HG02678 (cell line): ENCODE measurements around the gene RRBP1.
"Not testable (repeated sequence)": the region's sequence is repeated elsewhere in the genome, so short reads cannot be mapped to it uniquely, and the experiment has no call there.

Experiments
- ATAC-seq: cut with Tn5 transposase; IDR thresholded peaks from one replicate; pipeline ENCODE4 v1.9.1; 2021; ENCODE audit warnings: mild to moderate bottlenecking, moderate library complexity; ENCODE audit not compliant: unreplicated experiment

Gene RRBP1

DNA sequence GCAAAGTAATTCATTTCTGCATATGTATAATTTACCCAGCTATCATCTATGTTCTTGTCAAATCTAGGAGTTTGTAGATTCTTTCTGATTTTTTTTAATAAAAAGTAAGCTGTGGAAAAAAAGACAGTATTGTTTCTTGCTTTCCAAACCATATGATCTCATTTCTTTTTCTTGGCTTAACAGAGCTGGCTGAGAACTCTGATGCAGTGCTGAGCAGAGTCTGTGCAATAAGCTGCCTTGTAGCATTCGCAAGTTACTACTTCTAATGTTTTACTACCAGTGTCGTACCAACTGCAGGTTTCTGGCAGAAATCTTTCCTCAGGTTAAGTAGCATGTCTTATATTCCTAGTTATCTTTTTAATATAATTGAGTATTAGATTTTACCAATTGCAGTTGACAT lies 15.6 kb downstream of the RRBP1 start:
- no peak for ATAC-seq

DNA sequence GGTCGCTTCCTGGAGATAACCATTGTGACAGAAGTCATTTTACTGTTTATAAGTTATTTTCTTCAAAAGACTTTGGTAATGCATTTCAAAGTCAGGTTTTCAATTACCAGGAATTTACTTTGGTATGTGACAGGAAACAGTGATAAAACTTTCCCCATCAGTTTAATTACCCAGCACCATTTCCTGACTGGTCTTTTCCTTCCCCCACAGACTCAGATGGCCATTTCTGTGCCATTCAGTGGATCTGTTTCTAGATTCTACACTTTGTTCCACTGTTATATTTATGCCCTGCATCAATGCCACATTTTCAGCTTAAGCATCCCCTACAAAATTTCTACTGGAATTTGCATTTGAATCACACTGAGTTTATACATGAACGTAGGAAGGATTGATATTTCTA lies 16.3 kb downstream of the RRBP1 start:
- ATAC-seq = no peak

DNA sequence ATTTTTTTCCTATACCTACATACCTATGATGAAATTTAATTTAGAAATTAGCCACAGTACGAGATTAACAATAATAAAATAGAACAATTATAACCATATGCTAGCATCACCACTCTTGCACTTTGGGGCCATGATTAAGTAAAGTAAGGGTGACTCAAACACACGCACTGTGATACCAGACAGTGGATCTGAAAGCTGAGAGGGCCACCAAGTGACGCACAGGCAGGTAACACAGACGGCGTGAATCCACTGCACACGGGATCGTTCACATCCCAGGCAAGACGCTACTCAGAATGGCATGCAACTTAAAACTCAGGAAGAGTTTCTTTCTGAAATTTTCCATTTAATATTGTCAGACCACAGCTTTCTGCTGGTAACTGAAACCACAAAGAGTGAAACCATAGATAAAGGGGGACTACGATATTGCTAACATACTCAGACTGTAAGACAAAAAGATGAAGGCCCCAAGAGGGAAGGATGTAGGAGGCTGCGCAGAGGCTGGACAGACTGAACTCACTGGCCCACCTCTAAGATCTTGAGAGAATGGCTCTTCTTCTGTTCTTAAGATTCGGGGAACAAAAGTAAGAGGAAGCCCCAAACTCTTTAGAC lies 17.9 kb downstream of the RRBP1 start:
- no peak for ATAC-seq

DNA sequence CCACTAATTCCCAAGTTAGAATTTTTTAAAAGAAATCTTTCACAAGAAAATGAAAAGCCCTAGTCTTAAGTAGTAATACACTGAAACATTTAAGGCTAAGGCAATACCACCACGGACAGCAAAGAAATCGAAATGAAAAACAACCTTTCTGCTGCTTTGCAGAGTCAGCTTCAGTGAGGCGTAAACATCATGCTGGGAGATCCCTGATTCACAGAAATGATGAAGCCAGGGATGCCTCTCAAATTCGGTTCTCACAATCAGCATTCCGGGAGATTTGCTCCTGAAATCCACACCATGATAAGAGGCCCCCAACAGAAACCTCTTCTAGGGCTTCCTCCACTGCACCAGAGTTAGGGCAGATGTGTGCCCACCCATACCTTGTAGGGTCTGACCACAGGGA lies 18.6 kb downstream of the RRBP1 start:
- ATAC-seq = no peak

DNA sequence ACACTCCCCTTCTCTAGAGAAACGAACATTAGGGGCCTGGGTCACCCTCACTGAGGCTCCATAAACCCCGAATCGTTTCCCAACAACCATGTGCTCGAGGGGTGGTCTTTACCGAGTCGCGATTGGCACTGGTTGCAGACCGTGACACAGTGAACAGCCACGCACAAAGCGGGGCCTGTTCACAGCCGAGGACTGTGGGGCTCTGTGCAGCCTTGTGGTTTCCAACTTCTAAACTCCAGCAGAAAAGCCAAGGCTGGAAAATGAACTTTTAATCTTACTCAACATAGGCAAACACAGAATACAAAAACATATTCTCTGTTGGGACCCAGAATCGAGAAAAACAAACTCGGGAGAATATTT lies 19.0 kb downstream of the RRBP1 start:
- ATAC-seq = no peak

DNA sequence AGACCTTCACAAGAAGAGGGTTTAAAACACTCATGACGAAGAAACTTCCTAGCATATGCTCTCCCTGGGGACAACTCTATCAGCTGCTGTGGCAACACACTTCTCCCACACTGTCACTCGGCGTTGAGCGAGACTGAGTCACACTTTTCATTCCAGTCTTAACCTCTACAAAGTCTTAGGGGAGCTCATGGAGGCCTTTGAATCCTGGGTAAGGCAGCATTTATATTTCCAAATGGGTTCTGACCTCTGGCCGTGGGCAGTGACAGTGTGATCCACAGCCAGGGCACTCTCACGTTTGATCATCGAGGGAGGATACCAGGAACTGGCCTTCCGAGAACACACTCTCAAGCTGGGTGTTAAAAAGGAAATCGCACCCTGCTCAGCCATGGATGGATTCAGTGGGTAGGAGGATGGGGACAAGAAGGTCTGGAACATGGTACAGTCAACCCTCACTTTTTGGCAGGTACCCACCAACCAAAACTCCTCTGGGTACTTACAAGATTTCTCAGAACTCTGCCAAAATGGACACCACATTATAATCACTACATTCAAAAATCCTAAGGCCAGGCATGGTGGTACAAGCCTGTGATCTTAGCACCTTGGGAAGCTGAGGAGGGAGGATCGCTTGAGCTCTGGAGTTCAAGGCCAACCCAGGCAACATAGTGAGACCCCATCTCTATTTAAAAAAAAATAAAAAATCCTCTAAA lies 19.6 kb downstream of the RRBP1 start:
- no peak for ATAC-seq

DNA sequence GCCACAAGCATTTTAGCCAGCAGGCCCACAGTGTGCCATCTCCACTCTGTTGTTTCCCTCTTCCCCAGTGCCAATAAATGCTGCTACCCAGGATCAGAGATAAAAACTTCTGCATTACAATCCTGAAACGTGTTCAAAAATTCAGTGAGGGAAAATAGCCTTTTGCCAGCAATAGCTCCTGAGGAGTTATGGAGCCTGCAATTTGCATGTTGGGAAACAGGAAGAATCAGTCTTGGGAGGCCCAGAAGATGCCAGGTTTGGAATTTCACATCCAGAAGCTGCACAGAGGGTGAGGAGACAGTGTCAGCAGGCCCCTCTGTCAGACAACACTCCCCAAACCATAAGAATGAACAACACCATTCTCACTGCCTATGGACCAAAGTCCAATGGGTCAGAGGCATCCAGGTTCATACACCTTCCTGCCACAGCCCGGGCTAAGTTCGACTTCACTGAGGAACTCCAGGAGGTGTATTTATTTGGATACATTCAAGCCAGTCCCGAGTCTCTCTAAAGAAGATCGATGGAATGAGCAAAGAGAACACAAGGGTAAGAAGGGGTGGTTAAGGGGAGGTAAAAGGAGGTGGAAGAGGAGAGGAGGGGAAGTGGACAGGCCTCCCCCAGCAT lies 20.8 kb downstream of the RRBP1 start:
- no peak for ATAC-seq

DNA sequence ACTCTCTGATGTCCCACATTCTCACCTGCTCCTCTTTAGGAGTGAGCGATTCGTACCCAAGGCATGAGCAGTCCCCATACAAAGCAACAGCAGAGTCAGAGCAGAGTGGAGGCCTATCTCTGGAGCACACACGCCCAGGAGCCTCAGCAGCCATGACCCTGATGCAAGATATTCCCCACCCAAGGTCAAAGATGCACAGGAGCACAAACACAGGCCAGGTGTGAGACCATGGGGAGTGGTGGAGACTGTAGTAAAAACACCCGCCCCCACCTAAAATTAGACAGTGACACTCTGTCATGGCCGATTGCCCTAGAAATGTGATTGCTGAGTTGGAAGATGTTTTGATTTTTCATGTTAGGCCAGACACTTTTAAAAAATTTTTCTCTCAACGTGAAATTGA lies 21.4 kb downstream of the RRBP1 start:
- ATAC-seq = no peak

DNA sequence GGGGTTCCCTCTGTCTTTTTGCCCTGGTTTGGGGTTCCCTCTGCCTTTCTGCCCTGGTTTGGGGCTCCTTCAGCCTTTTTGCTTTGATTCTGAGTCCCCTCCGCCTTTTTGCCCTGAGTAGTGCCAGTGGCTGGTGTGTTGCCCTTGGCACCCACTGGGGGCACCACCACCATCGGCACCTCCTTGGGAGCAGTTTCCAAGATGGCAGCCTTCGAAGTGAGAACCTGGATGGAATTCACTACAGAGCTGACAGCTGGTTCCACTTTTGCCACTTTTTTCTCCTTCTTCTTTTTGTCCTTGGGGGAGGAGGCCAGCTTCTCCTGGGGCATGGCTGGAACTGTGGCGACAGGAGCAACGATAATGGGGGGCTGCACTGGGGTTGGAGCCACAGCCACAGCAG lies 22.2 kb downstream of the RRBP1 start:
- no peak for ATAC-seq

DNA sequence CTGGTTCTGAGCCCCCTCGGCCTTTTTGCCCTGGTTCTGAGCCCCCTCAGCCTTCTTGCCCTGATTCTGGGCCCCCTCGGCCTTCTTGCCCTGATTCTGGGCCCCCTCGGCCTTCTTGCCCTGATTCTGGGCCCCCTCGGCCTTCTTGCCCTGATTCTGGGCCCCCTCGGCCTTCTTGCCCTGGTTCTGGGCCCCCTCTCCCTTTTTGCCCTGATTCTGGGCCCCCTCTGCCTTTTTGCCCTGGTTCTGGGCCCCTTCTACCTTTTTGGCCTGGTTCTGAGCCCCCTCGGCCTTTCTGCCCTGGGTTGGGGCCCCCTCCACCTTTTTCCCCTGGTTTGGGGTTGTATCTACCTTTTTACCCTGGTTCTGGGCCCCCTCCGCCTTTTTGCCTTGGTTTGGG lies 22.7 kb downstream of the RRBP1 start:
- not testable (repeated sequence) for ATAC-seq

DNA sequence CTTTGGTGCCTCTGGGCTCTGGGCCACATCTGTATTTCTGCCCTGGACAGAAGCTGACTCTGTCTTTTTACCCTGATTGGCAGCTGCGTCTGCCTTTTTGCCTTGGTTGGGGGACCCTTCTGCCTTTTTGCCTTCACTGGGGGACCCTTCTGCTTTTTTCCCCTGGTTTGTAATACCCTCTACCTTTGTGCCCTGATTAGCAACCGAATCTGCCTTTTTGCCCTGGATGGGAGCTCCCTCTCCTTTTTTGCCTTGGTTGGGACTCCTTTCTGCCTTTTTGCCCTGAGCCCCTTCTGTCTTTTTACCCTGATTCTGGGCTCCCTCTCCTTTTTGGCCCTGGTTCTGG lies 23.4 kb downstream of the RRBP1 start:
- ATAC-seq = no peak

DNA sequence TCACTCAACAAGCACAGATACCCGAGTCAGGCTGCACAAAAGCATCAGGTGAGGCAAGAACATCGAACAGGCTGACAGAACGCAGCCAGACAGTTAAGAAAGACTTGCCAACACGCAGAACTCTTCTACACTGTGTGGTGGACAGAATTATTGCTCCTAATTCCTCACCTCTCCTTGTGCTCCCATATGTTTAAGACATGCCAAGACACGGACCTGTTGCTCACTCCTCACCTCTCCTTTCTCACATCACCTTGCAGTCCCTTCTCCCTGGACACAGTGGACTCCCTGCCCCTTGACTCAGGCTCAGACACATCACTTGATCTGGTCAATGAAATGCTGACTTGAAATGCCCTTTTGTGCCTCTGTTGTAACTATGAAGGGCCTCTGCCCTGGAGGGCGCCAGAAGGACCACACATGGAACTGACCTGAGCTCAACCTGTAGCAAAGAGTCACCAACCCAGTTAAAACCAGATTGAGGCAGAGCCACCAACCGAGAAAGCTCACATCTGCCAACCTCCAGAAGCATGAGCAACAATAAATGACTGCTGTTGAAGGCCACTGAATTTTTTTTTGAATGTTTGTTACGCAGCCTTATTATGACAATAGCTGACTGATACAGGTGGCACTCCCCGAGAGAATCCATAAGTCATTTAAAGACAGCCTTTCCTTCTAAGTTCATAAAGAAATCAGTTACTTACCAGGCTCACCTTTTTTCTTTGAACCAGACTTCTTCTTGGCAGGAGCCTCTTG lies 24.0 kb downstream of the RRBP1 start:
- ATAC-seq = no peak

DNA sequence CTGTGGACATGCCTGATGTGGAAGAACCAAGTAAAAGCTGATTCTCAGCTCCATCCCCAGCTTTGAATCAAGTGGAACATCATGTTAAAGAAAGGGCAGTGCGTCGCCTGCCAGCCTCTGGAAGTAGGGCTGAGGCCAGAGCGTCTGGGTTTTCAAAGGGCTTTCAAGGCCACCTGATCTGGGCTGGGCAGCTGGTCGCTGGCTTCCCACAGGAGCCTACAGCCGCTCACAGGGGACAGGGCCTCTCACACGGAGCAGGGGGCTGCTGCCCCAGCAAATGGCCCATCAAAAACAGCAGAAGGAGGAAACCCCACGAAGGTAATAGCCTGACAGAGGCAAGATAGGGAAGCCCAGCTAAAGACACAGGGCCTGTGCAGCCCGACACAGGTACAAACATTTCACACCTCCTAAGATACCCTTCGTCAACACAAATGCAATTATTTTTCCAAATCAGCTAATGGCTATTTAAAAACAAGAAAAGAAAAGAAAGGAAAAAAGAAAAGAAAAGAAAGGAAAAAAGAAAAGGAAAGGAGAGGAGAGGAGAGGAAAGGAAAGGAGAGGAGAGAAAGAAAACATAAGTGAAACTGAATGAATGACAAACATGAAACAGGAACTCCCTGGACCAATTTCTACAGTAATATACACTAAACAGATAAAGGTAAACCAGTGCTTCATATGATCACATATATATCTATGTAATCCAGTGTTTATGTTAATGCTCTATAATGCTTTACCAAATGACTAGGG lies 24.8 kb downstream of the RRBP1 start:
- no peak for ATAC-seq

DNA sequence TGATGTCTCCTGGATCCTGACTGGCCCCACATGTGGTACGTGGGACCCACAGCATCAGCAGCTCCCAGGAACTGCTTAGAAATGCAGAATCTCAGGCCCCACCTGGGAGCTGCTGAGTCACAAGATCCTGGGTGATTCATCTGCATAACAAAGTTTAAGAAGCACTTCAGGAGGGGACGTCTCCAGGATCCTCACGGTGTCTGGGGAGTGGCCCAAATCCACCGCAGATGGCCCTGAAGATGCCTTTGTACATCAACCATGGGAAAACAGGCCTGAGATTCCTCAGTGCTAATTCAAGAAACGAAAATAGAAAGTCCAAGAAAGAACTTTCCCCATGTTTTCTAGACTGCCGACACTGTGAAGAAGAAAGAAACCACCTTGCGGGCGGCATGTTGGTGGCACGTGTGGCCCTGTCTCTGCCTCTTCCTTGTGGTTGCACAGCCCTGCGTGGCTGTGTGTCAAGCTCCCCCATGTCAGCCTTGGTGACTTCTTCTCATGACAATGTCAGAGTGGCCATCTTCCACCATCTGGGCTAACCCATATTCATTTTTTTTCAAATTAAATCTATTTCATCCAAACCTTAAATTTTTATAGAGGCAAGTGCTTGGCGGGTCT lies 26.1 kb downstream of the RRBP1 start:
- ATAC-seq = no peak

DNA sequence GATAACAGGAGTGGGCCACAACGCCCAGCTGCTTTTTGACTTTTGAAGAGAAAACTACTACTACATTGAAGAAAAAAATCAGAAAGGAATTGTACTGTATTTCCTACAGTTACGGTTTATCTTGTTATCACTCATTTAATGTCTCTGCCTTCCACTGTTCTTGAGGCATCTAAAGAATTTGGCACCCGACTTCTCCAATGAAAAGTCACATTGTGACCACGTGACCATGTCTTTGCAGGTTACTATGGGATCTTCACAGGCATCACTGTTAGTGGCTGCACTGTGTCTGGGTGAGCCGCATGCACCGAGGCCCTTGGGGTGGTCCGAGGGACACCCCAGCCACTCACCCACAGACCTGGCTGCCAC lies 26.8 kb downstream of the RRBP1 start:
- no peak for ATAC-seq

DNA sequence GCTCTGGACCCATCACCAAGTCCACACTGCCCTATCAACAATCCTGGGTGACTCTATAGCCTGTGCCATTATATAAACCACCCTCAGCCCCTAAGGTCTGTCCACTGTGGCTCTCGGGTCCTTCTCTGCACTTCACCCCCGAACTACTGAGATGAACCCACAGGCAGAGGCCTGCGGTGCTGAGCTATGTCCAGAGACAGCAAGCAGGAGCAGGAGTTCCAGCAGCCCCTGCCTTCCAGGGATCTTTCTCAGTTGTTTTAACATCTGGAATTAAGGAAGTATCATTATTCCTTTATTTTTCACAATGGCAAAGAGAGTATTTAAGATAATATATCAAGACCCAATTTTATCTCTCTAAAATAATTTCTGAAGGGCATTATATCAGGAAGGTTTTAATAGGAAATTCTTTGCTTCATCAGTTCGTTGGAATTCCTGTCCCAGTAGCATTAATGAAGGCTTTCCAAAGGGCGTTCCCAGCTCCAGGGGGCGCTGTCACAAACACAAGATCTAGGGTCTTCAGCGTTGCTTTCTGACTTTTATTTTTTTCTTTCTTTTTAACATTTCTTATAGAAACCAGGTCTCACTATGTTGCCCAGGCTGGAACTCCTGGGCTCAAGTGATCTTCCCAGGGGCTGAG lies 27.3 kb downstream of the RRBP1 start:
- ATAC-seq = no peak

DNA sequence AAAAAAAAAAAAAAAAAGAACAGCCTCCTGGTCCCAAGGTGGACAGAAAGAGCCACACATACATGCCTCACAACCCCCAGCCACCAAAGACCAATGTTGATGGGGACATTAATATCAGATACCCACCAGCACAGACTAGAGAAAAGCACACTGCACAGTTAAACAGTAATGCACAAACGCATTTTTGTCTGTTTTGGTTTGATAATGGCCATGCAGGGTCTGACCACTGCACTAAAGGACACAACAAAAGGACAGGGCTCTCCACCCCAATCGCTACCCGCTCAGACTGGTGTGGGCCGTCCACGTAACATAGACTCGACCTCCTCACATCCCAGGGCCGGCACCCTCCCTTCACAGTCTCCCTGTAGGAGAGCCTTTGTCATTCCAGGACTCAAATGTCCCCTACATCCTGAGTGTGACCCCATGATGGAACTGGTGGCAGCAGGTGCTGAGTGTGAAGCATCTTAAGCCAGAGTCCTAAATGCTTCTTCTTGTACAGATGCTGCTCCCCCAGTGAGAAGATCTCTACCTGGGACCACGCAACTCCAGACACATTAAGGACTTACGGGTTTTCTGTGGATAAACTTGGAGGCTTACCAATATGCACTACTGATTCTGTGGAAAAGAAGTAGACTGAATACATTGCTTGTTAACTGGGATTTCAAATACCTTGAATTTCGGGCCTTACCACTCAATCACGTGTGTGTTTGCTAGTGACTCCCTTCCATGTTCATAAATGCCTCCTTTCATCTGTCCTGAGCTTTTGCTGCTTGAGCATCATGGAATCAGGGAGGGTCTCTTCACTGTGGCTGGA lies 28.0 kb downstream of the RRBP1 start:
- no peak for ATAC-seq

DNA sequence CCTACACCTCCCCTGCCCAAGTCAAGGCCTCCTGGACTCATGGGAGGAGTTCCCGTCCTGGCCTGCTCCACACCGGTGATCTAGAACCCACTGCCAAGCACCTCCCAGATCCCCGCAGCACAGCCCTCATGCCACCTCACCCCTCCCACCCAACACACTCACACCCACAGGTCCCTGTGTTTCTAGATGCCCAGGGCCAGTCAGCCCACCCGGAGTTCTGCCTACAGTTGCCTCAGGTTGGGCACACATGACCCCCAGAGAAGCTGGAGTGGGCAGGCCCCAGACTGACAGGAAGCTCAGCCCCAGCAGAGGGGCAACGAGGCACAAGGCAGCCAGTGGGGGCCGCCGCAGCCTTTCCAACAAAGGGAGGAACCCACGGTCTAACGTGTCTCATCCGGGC lies 29.6 kb downstream of the RRBP1 start:
- no peak for ATAC-seq

DNA sequence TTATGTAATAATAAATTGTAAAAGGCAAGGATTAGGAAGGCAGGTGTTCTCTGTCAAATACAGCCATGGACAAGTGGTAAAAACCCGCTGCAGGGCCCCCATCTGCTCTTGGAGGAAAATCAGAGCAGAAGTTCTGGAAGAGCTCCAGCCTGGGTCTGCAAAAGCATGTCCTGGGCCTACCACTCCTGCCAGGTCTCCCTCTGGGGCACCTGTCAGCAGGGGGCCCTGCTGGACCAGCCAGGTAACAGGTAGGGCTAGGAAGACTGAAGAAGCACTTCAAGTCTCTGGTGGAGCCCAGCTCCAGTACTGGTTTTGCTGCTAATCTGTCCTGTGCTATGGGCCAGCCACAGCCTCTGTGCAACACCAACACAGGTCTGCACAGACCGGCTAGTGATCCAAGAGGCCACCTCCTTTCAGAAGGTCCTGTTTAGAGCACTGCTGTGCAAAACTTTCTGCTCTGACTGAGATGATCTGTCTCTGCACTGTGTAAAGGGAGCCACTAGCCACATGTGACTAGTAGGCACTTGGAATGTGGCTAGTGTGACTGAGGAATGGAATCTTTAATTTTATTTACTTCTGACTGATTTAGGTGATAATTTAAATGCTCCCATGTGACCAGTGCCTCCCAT lies 30.2 kb downstream of the RRBP1 start:
- ATAC-seq = no peak
